ENCODE results near the gene NOTCH1.

DNA sequence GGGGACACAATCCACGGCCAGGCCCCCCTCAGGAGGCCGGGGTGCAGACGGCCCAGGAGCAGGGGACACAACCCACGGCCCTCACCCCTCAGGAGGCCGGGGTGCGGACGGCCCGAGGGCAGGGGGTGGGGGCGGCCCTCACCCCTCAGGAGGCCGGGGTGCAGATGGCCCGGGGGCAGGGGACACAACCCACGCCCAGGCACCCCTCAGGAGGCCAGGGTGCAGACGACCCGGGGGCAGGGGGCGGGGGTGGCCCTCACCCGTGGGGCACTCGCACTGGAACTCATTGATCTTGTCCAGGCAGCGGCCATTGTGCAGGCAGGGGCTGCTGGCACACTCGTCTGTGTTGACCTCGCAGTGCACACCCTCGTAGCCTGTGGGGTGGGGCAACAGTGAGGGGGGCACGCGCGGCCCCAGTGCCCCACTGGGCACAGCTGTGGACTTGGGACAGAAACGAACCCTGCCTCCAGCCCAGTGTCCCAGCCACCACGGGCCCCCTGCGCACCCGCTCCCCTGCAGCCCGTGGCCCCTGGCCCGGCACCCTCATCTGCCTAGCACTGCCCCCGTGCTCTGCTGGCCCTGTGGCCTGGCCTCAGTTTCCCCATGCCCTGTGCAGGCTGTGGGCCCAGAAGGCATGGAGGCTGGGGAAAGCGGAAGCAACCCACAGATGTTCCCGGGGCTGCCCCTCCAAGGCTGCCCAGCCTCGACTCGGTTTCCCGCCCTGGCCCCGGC, 28.7 kb downstream of the NOTCH1 start:
- TF ChIP-seq GATA2 (IDR thresholded peaks at IDR 0.05; ENCODE audit: low read depth, low read length) (no peak), GATA3 (IDR thresholded peaks at IDR 0.05; ENCODE audit: low read depth, low read length) (no peak)
